HEK293T (cell line): ENCODE results near the gene NFASC.

ENCODE experiments used
- BHLHE40 ChIP-seq: fragments of 450-650 bp; IDR thresholded peaks from 2 replicates; pipeline ENCODE4 v1.6.1; 2016; ENCODE audit warnings: mild to moderate bottlenecking, moderate library complexity, borderline replicate concordance
- FOXA1 ChIP-seq: fragments of 450-650 bp; IDR thresholded peaks from 2 replicates; pipeline ENCODE4 v1.6.1; 2016; ENCODE audit warnings: mild to moderate bottlenecking
- FOXK2 ChIP-seq: fragments of 450-650 bp; IDR thresholded peaks from 2 replicates; pipeline ENCODE4 v1.6.1; 2016; ENCODE audit warnings: mild to moderate bottlenecking
- FOXM1 ChIP-seq: fragments of 450-650 bp; IDR thresholded peaks from 2 replicates; pipeline ENCODE4 v1.6.1; 2017; ENCODE audit warnings: mild to moderate bottlenecking, borderline replicate concordance
- HDGF ChIP-seq: fragments of 450-650 bp; IDR thresholded peaks from 2 replicates; pipeline ENCODE4 v1.6.1; 2017; ENCODE audit warnings: antibody characterized with exemption, borderline replicate concordance
- LEF1 ChIP-seq: fragments of 450-650 bp; IDR thresholded peaks from 2 replicates; pipeline ENCODE4 v1.6.1; 2017; ENCODE audit warnings: mild to moderate bottlenecking, borderline replicate concordance
- NFRKB ChIP-seq: fragments of 450-650 bp; IDR thresholded peaks from 2 replicates; pipeline ENCODE4 v1.6.1; 2016; ENCODE audit warnings: mild to moderate bottlenecking, moderate library complexity
- SP1 ChIP-seq: fragments of 450-650 bp; IDR thresholded peaks from 2 replicates; pipeline ENCODE4 v1.6.1; 2017
- SUZ12 ChIP-seq: fragments of 450-650 bp; IDR thresholded peaks from 2 replicates; pipeline ENCODE4 v1.6.1; 2016; ENCODE audit warnings: mild to moderate bottlenecking
- TARDBP ChIP-seq: fragments of 450-650 bp; IDR thresholded peaks from 2 replicates; pipeline ENCODE4 v1.6.1; 2016
- ZNF384 ChIP-seq: fragments of 450-650 bp; IDR thresholded peaks from 2 replicates; pipeline ENCODE4 v1.6.1; 2016

- TF ChIP-seq FOXA1 (no peak), FOXK2 (no peak), SP1 (no peak), NFRKB (no peak), HDGF (no peak), LEF1 (no peak), SUZ12 (no peak), ZNF384 (no peak), FOXM1 (no peak), TARDBP (no peak), BHLHE40 (no peak)
Observed at GRCh38 chr1:205066141-205066818, 195.6 kb downstream of the NFASC start.
